ENCODE data around the gene EXOC4.

Gene EXOC4

DNA sequence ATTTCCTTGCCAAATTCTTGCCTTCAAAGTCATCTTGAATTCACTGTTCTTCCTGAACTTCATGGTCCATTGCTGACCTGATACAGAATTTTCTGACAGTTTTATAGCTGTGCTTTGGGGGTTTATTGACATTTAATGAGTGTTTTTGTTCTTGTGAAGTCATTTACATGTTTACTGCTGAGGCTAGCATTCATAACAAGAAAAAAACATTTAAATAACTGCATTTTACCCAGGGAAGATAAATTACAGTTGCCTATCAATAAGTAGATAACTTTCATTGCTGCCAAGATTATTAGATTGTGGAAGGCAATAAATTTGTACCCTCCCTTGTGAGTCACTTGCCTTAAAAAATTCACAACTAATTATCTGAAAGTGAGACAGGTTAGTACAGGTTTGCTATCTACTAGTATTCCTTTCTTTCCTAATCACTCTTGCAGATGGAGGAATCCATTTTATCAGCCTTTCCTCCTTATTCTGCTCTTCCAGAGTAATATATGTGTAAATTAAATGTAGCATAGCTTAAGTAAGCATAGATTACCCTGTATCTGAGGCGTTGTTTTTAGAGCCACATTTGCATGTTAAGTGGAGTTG, 178.4 kb downstream of the EXOC4 start:
- no peak for DNase-seq

DNA sequence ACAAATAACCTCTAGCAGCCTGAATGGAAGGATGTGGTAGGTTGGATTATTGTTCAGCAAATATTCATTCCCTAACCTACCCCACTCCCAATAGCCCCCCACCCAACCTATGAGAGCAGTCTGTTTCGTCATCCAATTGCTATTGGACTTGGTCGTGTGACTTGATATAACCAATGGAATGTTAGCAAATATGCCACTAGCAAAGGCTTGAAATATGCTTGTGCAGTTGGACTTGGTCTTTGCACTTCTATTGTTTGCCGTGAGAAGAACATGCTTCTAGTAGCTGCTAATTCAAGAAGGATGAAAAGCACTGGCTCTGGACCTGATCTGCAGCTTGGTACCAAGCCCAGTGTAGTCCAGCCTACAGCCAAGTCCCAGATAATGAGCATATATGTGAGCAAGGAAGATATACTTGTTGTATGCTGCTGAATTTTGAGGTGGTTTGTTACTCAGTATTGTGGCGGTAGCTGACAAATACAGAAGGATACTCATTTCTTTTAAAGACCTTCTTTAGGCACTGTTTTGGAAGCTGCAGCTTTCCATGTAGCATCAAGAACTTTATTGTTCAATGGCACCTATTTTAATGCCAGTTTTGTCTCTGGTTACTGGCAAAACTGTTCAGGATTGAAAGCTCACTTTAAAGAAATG, 180.4 kb downstream of the EXOC4 start:
- no peak for DNase-seq

DNA sequence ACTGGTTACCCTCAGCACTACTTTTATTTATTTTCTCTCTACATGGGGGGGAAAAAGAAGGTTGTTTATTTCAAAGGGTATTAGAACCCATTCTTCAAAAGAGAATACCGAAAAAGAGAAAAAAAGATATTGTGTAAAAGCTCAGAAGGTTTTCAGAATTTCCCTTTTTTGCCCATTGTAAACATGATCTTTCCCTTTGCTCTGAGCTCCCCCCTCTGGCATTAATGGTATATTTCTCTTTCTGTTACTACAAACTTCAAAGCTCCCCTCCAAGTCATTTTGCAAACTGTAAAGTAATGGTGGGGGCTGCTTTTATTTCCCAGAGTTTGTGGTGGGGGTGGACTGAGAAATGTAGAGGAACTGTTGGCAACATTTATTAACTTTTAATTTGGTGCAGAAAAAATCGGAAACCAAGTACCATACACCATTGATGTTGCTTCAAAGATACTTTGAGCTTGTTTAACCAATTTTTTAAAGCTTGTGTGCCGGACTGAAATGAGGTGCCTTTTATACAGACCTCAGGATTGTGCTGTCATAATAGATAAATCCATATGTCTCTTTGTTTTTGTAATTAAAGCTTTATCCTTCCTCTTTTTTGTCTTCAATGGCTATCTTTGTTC, 181.5 kb downstream of the EXOC4 start:
- DNase-seq, result no peak

DNA sequence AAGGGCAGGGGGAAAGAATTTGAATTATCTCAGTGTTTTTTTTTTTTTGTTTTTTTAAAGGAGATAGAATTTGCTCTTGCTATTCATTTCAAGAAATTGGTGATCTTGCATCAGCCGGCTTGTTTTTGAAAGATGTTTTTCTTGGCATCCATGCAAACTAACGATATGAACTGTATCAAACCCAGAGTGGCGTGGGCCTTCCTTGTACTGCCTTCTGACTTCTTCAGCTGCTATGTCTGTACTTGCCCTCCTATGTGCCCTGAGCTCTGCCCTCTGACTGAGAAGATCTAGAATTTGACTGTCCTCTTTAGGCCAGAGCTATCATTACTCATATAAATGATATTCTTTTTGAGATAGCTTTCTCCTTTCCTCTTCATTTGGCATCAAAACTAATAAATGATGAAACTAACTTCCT, 183.1 kb downstream of the EXOC4 start:
- DNase-seq, result no peak

DNA sequence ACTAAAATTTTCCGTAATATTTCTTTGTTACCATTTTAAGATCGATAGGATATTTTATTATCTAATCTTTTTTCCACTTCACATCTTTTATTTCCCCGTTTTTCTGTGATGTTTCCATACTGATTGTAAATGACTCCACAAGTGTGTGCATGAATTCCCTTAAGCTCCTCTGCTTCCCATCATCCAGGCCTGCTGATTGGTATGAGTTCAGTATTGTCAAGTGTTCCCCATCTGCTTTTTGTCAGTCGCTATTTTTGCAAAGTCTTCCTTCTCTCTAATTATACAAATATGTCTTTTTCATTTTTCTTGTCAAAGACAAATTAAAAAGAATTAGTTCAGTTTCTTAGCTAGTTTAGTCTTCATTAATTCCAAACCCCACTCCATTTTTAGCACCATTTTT, 184.7 kb downstream of the EXOC4 start:
- DNase-seq, result no peak

DNA sequence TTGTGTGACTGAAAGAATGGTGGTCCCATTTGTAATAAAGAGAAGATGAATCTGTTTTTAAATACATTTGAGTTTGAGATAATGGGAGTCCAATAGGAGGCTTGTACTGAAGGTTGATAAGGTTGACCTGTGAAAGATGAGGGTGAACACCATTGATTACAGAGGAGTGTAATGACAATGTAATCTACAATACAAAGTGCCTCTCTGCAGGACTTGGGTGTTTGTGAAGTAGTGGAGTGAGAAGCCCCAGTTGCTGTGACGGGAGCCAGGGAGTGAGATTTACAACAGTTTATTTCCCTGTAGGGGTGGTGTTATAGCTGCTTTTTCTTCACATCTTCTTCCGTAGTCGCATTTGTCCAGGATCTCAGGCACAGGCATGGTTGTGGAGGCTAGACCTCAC, 189.9 kb downstream of the EXOC4 start:
- no peak for DNase-seq

DNA sequence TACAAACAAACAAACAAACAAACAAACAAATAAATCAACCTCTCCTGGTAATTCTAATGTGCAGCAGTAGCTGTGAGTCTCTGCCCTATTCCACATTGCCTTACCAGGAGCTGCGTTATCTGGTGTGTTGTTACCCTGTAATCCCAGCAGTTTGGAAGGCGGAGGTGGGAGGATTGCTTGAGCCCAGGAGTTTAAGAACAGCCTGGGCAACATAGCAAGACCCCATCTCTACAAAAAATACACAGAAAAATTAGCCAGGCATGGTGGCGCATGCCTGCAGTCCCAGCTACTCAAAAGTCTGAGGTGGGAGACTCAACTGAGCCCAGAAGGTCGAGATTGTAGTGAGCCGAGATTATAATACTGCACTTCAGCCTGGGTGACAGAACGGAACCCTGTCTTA, 192.7 kb downstream of the EXOC4 start:
- no peak for DNase-seq

DNA sequence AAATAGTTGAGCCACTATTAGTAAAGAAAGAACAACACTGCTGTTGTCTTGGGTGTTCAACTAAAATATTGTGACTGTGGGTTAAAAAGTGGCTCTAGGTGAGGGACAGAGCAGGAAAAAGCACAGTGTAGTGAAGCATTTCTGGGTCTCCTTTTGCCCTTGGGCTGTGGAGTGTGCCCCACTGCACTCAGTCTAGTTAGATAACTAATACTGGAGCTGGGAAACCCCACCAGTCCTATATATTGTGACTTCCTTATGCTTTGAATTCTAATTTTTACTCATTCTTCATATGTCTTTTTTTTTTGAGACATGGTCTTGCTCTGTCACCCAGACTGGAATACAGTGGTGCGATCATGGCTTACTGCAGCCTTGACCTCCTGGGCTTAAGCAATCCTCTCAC, 195.1 kb downstream of the EXOC4 start:
- no peak for DNase-seq

DNA sequence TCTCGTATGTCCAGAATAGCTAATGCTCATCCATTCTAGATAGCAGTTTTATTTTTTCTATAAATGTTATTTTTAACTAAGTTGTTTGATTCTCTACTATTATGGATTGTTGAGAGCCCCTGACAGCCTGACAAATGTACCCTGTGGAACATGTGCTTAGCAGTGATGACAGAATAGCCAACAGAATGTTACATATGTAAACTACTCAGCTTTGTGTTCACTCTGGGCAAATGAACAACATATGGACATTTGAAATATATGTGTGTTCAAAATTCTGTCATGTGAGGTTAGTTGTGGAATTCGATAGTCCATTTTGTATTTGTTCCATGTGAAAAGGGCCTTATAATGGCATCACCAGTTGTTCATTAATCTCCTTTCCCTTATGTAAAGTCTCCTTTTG, 199.7 kb downstream of the EXOC4 start:
- DNase-seq, result no peak

DNA sequence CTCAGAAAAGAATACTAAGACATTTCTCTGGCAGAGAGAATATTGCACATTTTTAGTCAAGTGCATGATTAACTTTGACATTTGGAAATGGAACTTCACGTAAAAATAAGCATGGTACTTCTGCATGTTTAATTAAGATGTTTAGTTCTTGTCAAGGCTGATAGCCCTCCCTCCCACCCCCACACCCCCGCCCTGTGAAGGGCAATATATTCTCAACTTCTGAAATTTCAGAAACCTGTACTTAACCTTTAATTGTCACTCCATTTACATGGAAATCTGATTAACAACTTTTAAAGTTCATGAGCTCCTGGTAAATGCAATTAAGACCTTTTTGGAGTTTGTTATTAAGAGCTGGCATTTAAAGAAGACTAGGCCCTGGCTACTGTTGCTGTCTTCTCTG, 205.8 kb downstream of the EXOC4 start:
- no peak for DNase-seq

DNA sequence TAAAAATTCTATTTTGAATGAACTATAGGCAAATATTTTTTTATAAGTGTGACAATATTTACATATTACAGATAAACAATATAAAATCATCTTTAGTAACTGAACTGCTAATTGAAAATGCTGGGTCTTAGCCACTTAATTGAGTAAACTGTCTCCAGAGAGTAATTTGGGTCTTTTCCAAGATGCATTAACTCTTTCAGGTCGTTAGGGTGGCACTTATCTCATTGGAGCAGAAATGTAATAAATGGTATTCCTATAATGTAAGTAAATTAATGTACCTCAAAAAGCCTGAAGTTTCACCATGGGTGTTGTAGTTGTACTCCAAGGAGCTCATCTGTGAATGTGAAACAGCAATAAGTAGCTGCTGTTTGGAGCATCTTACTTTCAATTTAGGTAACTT, 208.5 kb downstream of the EXOC4 start:
- no peak for DNase-seq

DNA sequence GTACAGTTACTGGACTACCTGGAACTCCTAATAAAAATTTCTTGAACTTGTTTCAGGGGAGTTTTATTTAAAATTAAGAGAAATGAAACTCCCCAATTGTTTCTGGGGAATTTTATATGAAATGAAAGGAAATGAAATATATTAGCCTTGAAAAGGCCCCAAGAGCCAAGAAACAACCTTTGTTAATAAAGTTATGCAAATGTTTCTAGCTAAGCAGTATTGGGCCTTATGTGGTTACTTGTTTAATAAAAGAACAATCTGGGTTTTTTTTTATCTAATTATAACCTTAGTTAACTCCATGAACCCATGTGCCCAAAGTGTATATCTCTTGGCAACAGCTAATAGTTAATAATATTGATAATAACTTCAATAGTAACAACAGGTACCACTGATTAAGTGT, 222.8 kb downstream of the EXOC4 start:
- DNase-seq, result no peak

DNA sequence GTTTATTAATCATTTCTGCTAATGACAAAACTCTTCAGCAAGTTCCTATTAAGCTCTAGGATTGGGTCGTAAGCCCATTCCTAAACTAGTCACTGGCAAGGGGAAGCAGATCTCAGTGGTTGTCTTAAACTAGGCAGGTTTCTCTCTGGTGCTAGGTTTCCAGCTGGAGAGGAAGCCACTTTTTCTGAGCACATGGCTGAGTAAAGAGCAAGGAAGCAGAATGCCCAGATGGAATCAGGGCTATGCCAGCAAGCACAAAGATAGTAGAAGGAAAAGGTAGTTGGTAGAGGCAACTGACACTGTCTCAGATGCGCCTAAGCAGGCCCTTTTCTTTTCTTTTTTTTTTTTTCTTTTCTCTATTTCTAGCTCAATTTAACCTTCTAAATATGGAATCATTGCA, 224.9 kb downstream of the EXOC4 start:
- DNase-seq, result no peak

DNA sequence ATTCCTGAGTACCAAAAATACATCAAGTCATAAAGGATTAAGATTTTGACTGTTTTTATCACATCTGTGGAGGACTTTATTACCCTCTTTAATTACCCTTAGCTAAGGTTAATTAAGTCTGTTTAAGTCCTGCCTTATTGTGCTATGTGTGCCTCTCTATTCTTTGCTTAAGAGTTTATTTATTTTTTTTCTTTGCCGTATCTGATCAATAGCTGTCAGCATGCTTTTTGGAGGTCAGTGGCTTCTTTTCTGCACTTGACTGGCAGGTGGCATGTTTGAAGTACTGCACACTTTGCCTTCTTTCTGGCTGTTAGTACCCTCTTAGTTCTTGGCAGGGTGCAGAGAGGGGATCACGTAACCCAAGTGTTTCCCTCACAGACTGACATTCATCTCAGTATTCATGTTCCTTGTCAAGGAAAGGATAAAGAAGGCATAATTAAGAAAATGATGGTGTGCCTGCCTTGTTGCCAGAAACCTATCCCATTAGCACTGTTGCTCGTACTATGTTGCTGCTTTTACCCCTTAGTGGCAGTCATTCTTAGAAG, 225.8 kb downstream of the EXOC4 start:
- no peak for DNase-seq

DNA sequence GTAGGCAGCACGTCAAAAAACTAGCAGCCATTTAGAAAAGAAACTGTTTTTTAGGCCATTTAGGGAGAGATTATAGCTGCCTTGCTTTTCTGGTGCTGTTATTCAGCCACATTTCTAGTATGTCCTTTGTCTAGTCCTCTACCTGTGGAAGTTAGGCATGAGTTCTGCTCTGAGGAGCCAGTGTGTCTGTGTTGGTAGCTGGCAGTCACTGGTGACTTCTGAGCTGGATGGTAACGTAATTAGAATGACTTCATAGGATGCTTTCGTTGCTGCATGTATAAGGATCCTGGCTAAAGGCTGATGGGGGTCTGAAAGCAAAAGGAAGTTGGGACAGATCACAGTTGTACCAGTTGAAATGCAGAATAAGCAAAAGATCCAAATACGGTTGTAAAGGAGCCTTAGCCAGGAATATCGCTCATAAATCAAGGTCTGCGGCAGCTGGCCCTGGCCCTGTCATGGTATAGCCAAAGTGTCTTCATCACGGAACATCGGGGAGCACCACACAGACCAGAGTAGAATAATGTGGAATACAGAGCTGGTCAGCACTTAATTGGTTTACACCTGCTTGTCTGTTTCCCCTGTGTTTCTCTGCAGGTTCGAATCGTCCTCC, 226.7 kb downstream of the EXOC4 start:
- no peak for DNase-seq

DNA sequence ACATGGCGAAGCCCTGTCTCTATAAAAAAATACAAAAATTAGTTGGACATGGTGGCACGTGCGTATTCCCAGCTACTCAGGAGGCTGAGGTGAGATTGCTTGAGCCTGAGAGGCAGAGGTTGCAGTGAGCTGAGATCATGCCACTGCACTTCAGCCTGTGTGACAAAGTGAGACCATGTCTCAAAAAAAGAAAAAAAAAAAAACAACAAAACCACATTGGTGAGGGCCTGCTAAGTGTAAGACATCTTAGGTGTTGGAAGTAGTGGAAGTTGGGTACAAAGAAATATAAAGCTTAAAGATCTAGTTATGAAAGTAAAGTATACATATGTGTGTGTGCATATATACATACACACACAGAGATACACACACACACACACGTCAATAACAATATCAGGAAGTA, 228.0 kb downstream of the EXOC4 start:
- DNase-seq, result no peak

DNA sequence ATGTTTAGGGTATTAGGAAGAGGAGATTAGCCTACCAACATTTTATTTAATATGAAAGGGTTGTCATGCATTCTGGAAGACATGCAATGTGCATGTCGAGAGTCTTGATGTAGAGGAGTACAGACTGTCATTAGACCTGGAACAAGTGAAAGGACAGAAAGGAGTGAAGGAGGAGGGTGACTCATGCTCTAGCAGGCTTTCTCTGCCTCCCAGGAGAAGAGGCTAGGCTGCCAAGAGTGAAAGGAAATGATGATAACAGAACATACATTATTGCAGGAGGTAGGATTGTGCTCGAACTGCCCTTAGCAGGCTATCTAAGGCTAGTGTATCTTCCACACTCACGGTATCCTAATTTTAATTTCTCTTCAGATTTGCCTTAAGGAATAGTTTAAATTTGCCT, 228.8 kb downstream of the EXOC4 start:
- DNase-seq, result no peak

DNA sequence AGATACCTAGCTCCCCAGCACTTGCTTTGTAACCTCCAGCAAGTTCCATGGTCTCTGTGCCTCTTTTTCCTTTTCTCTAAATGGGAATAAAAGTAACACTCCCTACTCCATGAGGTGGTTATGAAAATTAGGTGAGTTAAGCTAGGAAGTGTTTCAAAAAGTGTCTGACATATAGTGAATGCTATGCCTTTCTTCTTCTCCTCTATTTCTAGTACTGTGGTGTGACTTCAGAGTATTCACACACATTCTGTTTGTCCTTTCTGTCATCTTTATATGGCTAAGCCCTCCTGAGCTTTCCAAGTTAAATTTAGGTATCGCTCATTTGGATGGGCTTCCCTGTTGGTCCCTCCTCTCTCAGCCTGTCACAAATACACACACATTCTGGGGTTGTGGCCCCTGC, 229.7 kb downstream of the EXOC4 start:
- DNase-seq, result no peak

DNA sequence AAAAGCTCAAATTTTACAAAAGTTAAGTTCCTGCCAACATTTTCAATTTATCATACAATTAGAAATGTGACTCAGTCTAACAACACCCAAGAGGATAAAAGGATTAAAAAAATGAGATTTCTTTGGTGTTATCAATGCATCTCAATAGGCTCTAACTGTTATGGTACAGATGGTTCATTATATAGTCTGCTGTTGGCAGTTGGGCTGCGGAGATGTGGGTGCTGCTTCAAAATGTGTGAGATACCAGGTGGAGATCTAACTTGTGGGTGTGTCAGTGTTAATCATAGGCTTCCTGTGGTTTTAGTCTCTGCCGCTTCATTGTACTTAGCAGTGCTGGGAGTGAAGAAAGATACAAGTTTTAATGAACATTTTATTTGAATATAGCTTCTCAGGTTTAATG, 231.2 kb downstream of the EXOC4 start:
- DNase-seq, result peak; percentile 60

DNA sequence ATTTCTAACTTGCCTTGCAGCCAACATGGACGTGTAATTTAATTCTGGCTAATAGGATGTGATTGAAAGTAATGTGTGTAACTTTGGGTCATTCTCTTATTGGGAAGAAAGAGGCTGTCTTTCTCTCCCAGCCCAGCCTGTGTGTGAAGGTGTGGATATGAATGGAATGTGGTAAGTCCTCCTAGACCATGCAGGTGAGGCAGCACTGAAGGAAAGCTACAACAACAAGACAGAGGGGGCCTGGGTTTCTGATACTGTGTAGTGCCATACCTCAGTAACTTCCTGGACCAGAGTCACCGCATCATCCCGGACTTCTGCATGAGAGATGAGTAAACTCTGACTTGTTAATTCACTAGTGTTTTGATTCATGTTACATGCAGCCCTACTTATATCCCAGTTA, 237.0 kb downstream of the EXOC4 start:
- no peak for DNase-seq

DNA sequence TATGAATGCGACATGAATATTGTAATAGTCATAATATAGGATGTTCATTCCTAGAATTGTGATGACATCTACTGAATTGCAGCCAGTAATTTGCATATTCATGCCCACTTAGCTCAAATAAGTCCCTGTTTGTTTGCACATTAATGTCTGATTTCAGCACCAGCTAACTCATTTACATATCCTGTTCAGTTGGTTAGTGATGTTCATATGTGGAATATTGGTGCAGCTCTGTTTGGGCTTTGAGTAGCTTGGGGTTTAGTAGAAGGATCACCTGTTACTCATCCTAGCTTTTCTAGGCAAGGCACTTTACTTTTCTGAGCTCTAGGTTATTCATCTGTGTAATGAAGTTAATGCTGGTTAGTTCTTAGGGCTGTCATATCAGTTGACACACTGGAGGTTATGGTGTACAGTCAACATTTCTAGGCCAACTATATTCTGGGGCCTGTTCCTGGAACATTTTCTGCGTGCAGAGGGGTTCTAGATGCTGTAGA, 238.4 kb downstream of the EXOC4 start:
- no peak for DNase-seq

DNA sequence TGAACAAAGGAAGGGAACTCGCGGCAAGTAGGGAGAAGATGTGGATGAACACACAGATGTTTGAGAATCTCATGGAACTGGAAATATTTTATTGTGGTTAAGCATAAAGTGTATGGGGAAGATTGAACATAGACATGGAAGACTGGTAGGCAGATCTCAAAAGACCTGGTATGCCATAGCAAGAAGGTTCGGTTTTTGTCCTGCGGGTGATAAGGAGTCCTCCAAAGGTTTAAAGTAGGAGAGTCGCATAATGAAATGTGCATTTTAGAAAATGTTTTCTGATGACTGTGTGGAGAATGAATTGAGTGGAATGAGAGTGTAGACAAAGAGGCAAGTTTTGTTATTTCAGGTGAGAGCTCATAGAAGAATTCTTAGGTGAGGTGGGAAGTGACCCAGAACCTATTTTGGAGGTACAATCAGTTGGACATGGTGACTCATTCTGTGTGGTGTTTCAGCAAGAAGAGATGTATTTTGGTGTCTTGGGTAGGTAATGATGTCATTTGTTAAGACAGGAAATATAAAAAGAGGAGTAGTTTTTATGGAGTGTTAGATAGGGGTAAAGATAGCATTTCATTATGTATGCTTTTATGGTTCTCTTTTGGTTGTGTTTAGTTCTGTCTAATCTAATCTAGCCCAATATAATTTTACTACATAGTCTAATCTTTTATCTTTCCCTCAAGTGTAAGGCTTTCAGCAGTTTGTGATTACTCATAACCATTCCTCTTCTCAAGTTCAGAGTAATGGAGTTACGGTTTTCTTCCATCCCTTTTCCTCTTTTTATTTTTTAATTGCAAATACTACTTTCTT, 239.2 kb downstream of the EXOC4 start:
- DNase-seq, result no peak

DNA sequence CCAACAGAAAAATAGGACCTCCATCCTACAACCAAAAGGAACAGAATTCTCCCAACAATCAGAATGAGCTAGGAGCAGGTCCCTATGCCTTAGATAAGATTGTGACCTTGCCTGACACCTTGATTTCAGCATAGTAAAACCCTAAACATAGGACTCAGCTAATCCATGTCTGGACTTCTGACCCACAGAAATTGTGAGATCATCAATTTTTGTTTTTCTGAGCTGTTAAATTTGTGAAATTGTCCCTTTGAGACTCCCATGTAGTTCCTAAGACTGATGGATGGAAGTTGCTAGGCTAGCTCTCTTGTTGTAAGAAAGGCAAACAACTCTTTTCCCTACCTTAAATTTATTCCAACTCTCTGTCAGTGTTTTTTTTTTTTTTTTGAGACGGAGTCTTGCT, 244.2 kb downstream of the EXOC4 start:
- no peak for DNase-seq
